Measurements from ENCODE around the gene GAS7. TPM values are rescaled to one million over a fixed set of nuclear protein-coding genes. Genes with fewer than 3 reads are reported as not detected.
A peak's percentile ranks its signal among the peaks of the same experiment; 100 is the strongest.

The GAS7 gene
- total RNA-seq, 4 donors from 2014 or later = 242 to 309 (median 264) TPM

DNA sequence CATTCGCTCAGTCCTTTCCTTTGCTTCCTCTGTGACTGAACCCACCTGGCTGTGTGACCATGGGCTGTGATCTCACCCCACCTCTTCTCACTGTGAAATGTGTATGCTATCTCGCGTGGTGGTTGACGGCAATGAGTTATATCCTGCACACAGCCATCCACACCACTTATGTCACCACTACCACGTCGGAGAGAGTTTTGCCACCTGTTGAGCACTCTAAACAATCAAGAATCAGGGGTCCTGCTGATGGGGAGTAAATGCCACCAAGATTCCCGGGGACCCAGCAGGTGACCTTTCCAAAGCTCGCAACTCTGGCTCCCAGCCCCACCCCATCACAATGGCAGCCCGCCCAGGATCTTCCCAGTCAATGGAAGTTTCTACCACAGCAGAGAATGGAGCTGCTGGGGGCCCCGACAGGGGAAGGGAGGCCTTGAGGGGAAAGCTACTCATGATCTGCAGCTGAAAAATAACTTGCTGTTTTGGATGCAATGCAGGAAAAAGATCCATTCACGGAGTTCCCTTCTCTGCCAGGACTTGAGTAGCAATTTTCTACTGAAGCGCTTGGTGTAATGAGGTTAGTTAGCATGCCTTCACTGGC, 267.2 kb downstream of the GAS7 start:
- 70 to 77% methylated on average over 12 of the region's 12 CpGs for WGBS, 2 donors
- peaks cover 0 to 77% (median 0%) of the 10 kb centered on the region in 3 donors for H3K36me3 ChIP-seq
- no peaks in the 10 kb centered on the region for H3K27me3 ChIP-seq
- H3K4me1 ChIP-seq = peaks cover 0 to 15% (median 0%) of the 10 kb centered on the region in 4 donors
- DNase-seq (ENCODE audit: low spot score in 2 of 2) = no peak
- H3K4me3 ChIP-seq = no peak overlapping the region
- TF ChIP-seq EP300 (IDR thresholded peaks at IDR 0.05) = no peak
- TF ChIP-seq, protein P1, sequence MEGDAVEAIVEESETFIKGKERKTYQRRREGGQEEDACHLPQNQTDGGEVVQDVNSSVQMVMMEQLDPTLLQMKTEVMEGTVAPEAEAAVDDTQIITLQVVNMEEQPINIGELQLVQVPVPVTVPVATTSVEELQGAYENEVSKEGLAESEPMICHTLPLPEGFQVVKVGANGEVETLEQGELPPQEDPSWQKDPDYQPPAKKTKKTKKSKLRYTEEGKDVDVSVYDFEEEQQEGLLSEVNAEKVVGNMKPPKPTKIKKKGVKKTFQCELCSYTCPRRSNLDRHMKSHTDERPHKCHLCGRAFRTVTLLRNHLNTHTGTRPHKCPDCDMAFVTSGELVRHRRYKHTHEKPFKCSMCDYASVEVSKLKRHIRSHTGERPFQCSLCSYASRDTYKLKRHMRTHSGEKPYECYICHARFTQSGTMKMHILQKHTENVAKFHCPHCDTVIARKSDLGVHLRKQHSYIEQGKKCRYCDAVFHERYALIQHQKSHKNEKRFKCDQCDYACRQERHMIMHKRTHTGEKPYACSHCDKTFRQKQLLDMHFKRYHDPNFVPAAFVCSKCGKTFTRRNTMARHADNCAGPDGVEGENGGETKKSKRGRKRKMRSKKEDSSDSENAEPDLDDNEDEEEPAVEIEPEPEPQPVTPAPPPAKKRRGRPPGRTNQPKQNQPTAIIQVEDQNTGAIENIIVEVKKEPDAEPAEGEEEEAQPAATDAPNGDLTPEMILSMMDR (IDR thresholded peaks at IDR 0.05) = no peak
- TF ChIP-seq POLR2A (IDR thresholded peaks at IDR 0.05) = no peak
- no peaks in the 10 kb centered on the region for H3K9me3 ChIP-seq
- H3K27ac ChIP-seq = no peak overlapping the region

DNA sequence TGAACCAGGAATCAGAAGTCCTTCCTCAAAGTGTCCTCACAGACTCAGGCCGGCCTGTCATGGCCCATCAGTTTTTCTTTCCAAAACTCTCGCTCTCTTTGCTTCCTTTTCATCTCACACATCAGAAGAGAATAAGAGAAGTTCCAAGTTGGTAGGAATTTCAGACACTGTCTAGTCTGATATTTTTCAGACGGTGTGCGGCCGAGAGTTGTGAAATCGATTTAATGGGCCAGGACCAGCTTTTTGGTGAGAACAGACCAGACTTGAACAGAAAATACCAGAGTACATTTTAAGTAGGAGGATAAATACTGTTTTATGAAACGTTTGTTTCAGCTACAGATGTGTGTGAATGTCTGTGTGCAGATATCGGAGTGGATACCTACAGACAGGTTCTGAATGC, 268.5 kb downstream of the GAS7 start:
- H3K4me3 ChIP-seq = no peak overlapping the region
- H3K36me3 ChIP-seq = peaks cover 0 to 77% (median 0%) of the 10 kb centered on the region in 3 donors
- DNase-seq (ENCODE audit: low spot score in 2 of 2) = no peak
- no peak for TF ChIP-seq EP300 (IDR thresholded peaks at IDR 0.05)
- TF ChIP-seq, protein P1 (IDR thresholded peaks at IDR 0.05) = no peak
- no peak for TF ChIP-seq POLR2A (IDR thresholded peaks at IDR 0.05)
- H3K9me3 ChIP-seq = no peaks in the 10 kb centered on the region
- peaks cover 0 to 10% (median 0%) of the 10 kb centered on the region in 4 donors for H3K4me1 ChIP-seq
- no peaks in the 10 kb centered on the region for H3K27me3 ChIP-seq
- H3K27ac ChIP-seq = no peak overlapping the region
- WGBS, 2 donors = 74 to 77% methylated on average over 8 of the region's 8 CpGs

DNA sequence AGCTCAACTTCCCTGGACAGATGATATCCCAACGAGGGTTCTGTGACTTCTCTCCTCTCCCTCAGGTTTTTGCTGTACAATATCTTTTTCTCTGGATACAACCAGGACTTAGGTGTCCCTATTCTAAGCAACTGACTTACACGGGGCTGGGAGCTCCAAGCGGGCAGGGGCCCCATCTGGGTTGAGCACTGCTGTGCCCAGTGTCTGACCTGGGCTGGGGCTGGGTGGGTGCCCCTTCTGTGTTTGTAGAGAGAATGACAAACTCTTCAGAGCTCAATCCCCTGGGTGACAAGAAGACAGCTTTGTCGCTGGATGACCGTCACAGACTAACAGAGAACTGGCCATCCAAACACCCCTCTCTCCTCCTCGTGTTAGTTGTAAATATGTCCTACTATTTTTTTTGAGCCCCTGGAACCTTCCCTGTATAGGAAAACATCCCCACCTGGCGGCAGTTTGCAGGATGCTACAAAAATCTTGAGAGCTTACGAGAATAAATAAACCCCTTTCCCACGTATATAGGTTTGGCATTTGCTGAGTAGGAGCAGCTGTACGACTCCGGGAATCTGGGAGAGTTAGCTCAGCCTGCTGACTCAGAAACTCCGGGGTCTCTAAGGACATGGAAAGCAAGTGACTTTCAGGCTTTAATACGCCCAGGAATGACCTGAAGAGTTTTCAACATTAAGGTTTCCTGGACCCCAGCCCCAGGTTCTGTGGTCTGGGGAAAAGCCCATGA, 269.6 kb downstream of the GAS7 start:
- H3K4me1 ChIP-seq = peaks cover 0 to 12% (median 0%) of the 10 kb centered on the region in 4 donors
- no peak for DNase-seq (ENCODE audit: low spot score in 2 of 2)
- H3K36me3 ChIP-seq = peaks cover 0 to 73% (median 0%) of the 10 kb centered on the region in 3 donors
- H3K4me3 ChIP-seq = no peak overlapping the region
- no peaks in the 10 kb centered on the region for H3K27me3 ChIP-seq
- WGBS, 2 donors = 40 to 52% methylated on average over 13 of the region's 13 CpGs
- H3K27ac ChIP-seq = peak overlapping the region in 2 of 4 donors; percentile 13 to 41
- TF ChIP-seq, protein P1 (IDR thresholded peaks at IDR 0.05) = peak in 1 of 5 experiments; percentile 32
- no peak for TF ChIP-seq POLR2A (IDR thresholded peaks at IDR 0.05)
- no peaks in the 10 kb centered on the region for H3K9me3 ChIP-seq

DNA sequence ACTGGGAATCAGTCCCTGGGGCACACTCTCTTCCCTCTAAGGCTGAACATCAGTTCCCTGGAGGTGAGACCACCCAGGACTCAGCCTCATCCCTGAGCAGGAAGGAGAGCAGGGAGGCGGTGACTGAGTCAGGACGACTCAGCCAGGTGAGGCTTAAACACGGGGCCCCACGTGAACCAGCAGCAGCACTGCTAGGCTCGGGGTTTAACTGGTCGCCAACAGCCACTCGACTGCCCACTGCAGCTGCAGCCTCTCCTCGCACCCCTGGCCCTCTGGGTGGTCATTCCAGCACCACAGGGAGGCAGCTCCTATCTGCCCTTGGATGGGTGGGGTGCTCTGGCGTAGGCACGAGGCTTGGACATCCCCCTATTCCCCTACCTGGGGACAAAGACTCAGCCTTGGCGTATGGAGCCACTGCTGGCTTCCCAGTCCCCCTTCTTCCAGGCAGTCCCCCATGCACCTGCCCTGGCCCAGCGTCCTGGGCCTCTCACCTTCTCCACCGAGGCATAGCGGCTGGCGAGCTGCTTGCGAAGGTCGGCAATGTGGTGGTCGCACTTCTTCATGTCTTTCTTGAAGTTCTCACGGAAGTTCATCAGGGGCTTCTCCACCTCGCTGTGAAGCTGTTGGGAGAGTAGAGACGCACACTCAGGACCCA, 272.1 kb downstream of the GAS7 start:
- TF ChIP-seq POLR2A (IDR thresholded peaks at IDR 0.05) = no peak
- no peak overlapping the region for H3K4me3 ChIP-seq
- H3K9me3 ChIP-seq = no peaks in the 10 kb centered on the region
- peaks cover 0 to 70% (median 0%) of the 10 kb centered on the region in 3 donors for H3K36me3 ChIP-seq
- H3K27me3 ChIP-seq = no peaks in the 10 kb centered on the region
- peak overlapping the region in 1 of 4 donors; percentile 46 for H3K27ac ChIP-seq
- peaks cover 0 to 5% (median 0%) of the 10 kb centered on the region in 4 donors for H3K4me1 ChIP-seq
- no peak for DNase-seq (ENCODE audit: low spot score in 2 of 2)
- WGBS, 2 donors = 80 to 87% methylated on average over 20 to 21 of the region's 21 CpGs

DNA sequence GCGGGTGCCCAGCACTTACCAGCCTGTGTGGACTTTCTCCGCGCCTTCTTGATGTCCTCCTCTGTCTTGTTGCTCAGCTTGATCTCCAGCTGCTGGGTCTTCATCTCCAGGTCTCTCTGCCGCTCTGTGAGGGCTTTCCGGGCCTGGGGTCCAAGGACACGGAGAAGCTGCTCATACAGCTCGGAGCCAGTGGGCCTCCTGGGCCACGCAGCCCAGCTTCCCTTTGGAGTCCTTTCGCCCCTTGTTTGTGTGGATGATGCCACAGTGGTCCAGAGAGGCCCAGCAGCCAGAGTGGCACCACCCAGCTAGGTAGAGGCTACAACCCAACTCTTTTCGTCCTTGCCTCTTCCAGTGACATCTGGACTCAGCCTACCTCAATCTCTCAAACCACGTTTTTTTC, 272.9 kb downstream of the GAS7 start:
- no peak for DNase-seq (ENCODE audit: low spot score in 2 of 2)
- Histone ChIP-seq H3K27ac (peak overlapping the region in 1 of 4 donors; percentile 46), H3K9me3 (no peaks in the 10 kb centered on the region), H3K27me3 (no peaks in the 10 kb centered on the region), H3K36me3 (peaks cover 0 to 70% (median 0%) of the 10 kb centered on the region in 3 donors), H3K4me3 (no peak overlapping the region), H3K4me1 (peaks cover 0 to 5% (median 0%) of the 10 kb centered on the region in 4 donors)
- no peak for TF ChIP-seq POLR2A (IDR thresholded peaks at IDR 0.05)
- no peak for TF ChIP-seq EP300 (IDR thresholded peaks at IDR 0.05)
- TF ChIP-seq, protein P1 (IDR thresholded peaks at IDR 0.05) = no peak
- WGBS, 2 donors = 87 to 90% methylated on average over 9 to 11 of the region's 11 CpGs

Data from tibial nerve (tissue), 4 donors.